Endothelial cell of umbilical vein (primary cell): ENCODE measurements around the gene DHRS2. TPM values are rescaled to one million over a fixed set of nuclear protein-coding genes. Genes with fewer than 3 reads are reported as not detected.

Experiments
- BruUV-seq: library from RNA; stranded (reverse); fragments of 400-500 nt; replicated peaks from 2 replicates; lab custom pipeline; 2021; lab: Mats Ljungman, UMichigan
- CTCF ChIA-PET: fragments of 300-600, 350-600 bp; sonication (Branson Sonifier 250); formaldehyde crosslinking; loops from one replicate; lab custom pipeline; 2021; ENCODE audit warnings: antibody characterized with exemption, inconsistent platforms; lab: Charles Lee
- POLR2A ChIA-PET: fragments of 300-600, 350-600 bp; sonication (Branson Sonifier 250); formaldehyde crosslinking; loops from one replicate; lab custom pipeline; 2021; ENCODE audit warnings: antibody characterized with exemption, inconsistent platforms; lab: Charles Lee
- DNase-seq: peaks from one replicate; pipeline ENCODE4 v3.0.0-alpha.2; 2011; ENCODE audit warnings: low read depth, low spot score
- FAIRE-seq: peaks from 2 replicates; lab custom pipeline; 2011; peaks lifted over from hg19 to GRCh38; lab: Jason Lieb, UNC
- H2AFZ ChIP-seq: 2 replicates; pipeline ENCODE4 v1.6.0; 2012; ENCODE audit warnings: low read depth, low read length, control low read depth, inconsistent platforms
- H3K27ac ChIP-seq: 2 replicates; pipeline ENCODE4 v1.5.1; 2011; ENCODE audit warnings: low read depth, mild to moderate bottlenecking, control low read depth, low read length, moderate library complexity; ENCODE audit not compliant: insufficient read depth
- H3K27me3 ChIP-seq, 2 experiments: 2 replicates each; pipeline versions ENCODE4 v1.6.0 to v1.6.1; 2011; ENCODE audit warnings: low read length in 2 of 2, mixed read lengths in 1 of 2; ENCODE audit not compliant: control insufficient read depth in 2 of 2, insufficient read depth in 2 of 2
- H3K36me3 ChIP-seq, 2 experiments: 2 replicates in 1 of 2; 3 replicates in 1 of 2; pipeline ENCODE4 v1.5.1; 2011; ENCODE audit warnings: low read length in 2 of 2, mild to moderate bottlenecking in 1 of 2, moderate library complexity in 1 of 2; ENCODE audit not compliant: control insufficient read depth in 2 of 2, insufficient read depth in 2 of 2; ENCODE audit errors: extremely low read depth in 1 of 2
- H3K4me1 ChIP-seq: 3 replicates; pipeline ENCODE4 v1.5.1; 2011; ENCODE audit warnings: mild to moderate bottlenecking, low read length; ENCODE audit not compliant: control insufficient read depth, insufficient read depth; ENCODE audit errors: extremely low read depth
- H3K4me2 ChIP-seq: 2 replicates; pipeline ENCODE4 v1.6.1; 2011; ENCODE audit warnings: low read length, control low read depth, mixed read lengths; ENCODE audit not compliant: insufficient read depth
- H3K4me3 ChIP-seq, 3 experiments: fragments of 200-600 bp in 1 of 3; sonication (generic), shearing (Covaris generic) in 1 of 3; replicated peaks in 1 of 3; 2 replicates each; pipeline ENCODE4 v1.5.1; 2011 to 2016; ENCODE audit warnings: control low read depth in 3 of 3, low read length in 3 of 3, mild to moderate bottlenecking in 2 of 3, inconsistent platforms in 1 of 3, low read depth in 1 of 3, moderate library complexity in 1 of 3; ENCODE audit not compliant: insufficient read depth in 1 of 3
- H3K79me2 ChIP-seq: 2 replicates; pipeline ENCODE4 v1.6.0; 2012; ENCODE audit warnings: low read length, inconsistent platforms; ENCODE audit not compliant: control insufficient read depth, insufficient read depth
- H3K9ac ChIP-seq: replicated peaks from 2 replicates; pipeline ENCODE3; 2011; ENCODE audit warnings: low read length, control low read depth; ENCODE audit not compliant: insufficient read depth; ENCODE audit errors: extremely low read depth
- H3K9me1 ChIP-seq: replicated peaks from 3 replicates; pipeline ENCODE4 v1.6.0; 2011; ENCODE audit warnings: mild to moderate bottlenecking, low read length; ENCODE audit not compliant: control insufficient read depth, insufficient read depth; ENCODE audit errors: extremely low read depth
- H3K9me3 ChIP-seq: replicated peaks from 2 replicates; pipeline ENCODE4 v1.5.1; 2012; ENCODE audit warnings: low read length, inconsistent platforms; ENCODE audit not compliant: control insufficient read depth, insufficient read depth
- H4K20me1 ChIP-seq: replicated peaks from 2 replicates; pipeline ENCODE3; 2011; ENCODE audit warnings: mild to moderate bottlenecking, low read length; ENCODE audit not compliant: control insufficient read depth, insufficient read depth; ENCODE audit errors: extremely low read depth
- EZH2 ChIP-seq: IDR thresholded peaks from 2 replicates; pipeline ENCODE4 v1.6.1; 2012; ENCODE audit warnings: borderline replicate concordance, low read depth, mild to moderate bottlenecking, moderate library complexity, low read length, inconsistent platforms; ENCODE audit not compliant: severe bottlenecking
- FOS ChIP-seq: IDR thresholded peaks from 2 replicates; pipeline ENCODE4 v1.6.1; 2011; ENCODE audit warnings: mild to moderate bottlenecking, low read length, moderate library complexity, borderline replicate concordance; ENCODE audit not compliant: insufficient read depth
- GATA2 ChIP-seq: IDR thresholded peaks from 2 replicates; pipeline ENCODE4 v1.7.0; 2011; ENCODE audit warnings: low read depth, mild to moderate bottlenecking, moderate library complexity, mixed read lengths, low read length; ENCODE audit not compliant: insufficient read length, insufficient read depth
- JUN ChIP-seq: IDR thresholded peaks from 2 replicates; pipeline ENCODE4 v1.6.1; 2011; ENCODE audit warnings: borderline replicate concordance, low read depth; ENCODE audit not compliant: insufficient read length, insufficient read depth
- MYC ChIP-seq: IDR thresholded peaks from one replicate; pipeline ENCODE4 v1.6.1; 2011; ENCODE audit warnings: mild to moderate bottlenecking, low read depth, low read length
- POLR2A ChIP-seq: IDR thresholded peaks from 2 replicates; pipeline ENCODE4 v1.6.1; 2012; ENCODE audit warnings: low read depth, mild to moderate bottlenecking, control low read depth, low read length
- POLR2AphosphoS5 ChIP-seq: IDR thresholded peaks from 2 replicates; pipeline ENCODE4 v1.6.1; 2012; ENCODE audit warnings: low read depth, mild to moderate bottlenecking, control low read depth, low read length, moderate library complexity; ENCODE audit not compliant: insufficient read depth
- dilution Hi-C: fragments of 300-500 bp; cut with MboI; formaldehyde crosslinking; loops from one replicate; pipeline ENCODE4 v1.15.0; 2019; ENCODE audit warnings: low sequenced_read_pairs; ENCODE audit not compliant: extremely low pct_ligation_motif_present
- intact Hi-C: fragments of 100-400 bp; cut with micrococcal nuclease; formaldehyde crosslinking; loops from one replicate; pipeline ENCODE4 v1.10.0; 2022
- polyA plus RNA-seq, 4 experiments: library from polyadenylated mRNA; depleted of rRNA in 3 of 4; stranded (reverse) in 3 of 4; unstranded in 1 of 4; fragments of >200 nt; gene quantifications; 2 replicates each; pipeline versions ENCODE4 v1.2.1 to v1.2.3, GENCODE V29; 2011 to 2012; ENCODE audit warnings: missing spikeins in 1 of 4
- total RNA-seq: library from RNA; stranded (reverse); gene quantifications from 2 replicates; pipeline ENCODE4 v1.2.3, GENCODE V29; 2021
- TF ChIP-seq, protein P1 (sequence below), 2 donors: IDR thresholded peaks; 1 replicate in 1 of 2; 2 replicates in 1 of 2; pipeline ENCODE4 v1.5.1; 2011; ENCODE audit warnings: low read length in 2 of 2, mild to moderate bottlenecking in 2 of 2, moderate library complexity in 2 of 2, control low read depth in 1 of 2, inconsistent platforms in 1 of 2, low read depth in 1 of 2; ENCODE audit not compliant: insufficient read depth in 1 of 2; ENCODE audit errors: extremely low read depth in 1 of 2
- TF ChIP-seq, protein P2 (sequence below): IDR thresholded peaks from 2 replicates; pipeline ENCODE4 v1.6.1; 2011; ENCODE audit not compliant: insufficient read depth, insufficient read length

The DHRS2 gene
- total and polyA plus RNA-seq, 2 donors (not counting 3 experiments of a cell fraction or from before 2014, with no cell fraction given): 0.10 TPM; not detected in 1

DNA sequence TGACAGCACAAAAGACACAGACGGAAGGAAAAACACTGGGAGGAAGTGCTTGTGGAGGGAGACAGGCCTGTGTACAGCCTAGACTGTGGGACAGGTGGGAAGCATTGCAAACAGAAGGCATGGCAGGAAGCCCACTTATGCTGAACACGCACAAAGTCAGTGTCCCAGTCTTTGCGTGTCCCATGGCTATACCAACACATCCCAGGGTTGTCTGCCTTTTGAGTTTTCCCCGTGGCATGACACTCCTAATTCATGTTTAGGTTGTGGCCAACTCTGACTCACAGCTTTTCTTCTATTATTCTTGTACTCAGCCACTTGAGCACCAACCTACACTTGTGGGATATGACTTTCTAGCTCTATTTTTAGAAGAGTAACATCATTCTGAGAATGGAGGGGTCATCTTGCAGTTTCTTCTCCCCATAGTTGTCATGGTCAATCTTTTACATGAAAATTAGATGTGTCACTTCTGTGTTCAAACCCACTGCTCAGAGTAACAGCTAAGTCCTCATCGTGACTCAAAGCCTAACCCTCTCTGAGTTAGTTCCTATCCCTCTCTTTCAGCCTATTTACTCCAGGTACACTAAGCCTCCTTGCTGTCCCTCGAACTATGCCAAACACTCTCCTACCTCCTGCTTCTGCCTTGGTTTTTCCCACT is 30.1 kb upstream of the DHRS2 start:
- H3K4me2 ChIP-seq: no peak overlapping the region
- no peaks in the 10 kb centered on the region for H3K79me2 ChIP-seq
- ChIA-PET CTCF (interaction anchor here (0.9 to 4.0 kb wide), 3 partner anchors 8 to 305 kb away, joined by 3 to 20 read pairs (median 4); no protein-coding TSS in a partner anchor), POLR2A (no interaction called here)
- dilution Hi-C loops (no loop called here), intact Hi-C loops (no loop called here)
- H3K27ac ChIP-seq: no peak overlapping the region
- TF ChIP-seq JUN: no peak
- TF ChIP-seq EZH2: no peak
- TF ChIP-seq MYC: no peak
- TF ChIP-seq, protein P1, sequence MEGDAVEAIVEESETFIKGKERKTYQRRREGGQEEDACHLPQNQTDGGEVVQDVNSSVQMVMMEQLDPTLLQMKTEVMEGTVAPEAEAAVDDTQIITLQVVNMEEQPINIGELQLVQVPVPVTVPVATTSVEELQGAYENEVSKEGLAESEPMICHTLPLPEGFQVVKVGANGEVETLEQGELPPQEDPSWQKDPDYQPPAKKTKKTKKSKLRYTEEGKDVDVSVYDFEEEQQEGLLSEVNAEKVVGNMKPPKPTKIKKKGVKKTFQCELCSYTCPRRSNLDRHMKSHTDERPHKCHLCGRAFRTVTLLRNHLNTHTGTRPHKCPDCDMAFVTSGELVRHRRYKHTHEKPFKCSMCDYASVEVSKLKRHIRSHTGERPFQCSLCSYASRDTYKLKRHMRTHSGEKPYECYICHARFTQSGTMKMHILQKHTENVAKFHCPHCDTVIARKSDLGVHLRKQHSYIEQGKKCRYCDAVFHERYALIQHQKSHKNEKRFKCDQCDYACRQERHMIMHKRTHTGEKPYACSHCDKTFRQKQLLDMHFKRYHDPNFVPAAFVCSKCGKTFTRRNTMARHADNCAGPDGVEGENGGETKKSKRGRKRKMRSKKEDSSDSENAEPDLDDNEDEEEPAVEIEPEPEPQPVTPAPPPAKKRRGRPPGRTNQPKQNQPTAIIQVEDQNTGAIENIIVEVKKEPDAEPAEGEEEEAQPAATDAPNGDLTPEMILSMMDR (IDR thresholded peaks at IDR 0.05; ENCODE audit: extremely low read depth in 1 of 2, insufficient read depth in 1 of 2, low read depth in 1 of 2, low read length in 2 of 2): no peak
- no peak for TF ChIP-seq GATA2
- TF ChIP-seq FOS: no peak
- no peak for TF ChIP-seq POLR2A
- TF ChIP-seq POLR2AphosphoS5: no peak
- TF ChIP-seq, protein P2, sequence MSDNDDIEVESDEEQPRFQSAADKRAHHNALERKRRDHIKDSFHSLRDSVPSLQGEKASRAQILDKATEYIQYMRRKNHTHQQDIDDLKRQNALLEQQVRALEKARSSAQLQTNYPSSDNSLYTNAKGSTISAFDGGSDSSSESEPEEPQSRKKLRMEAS: no peak
- no peaks in the 10 kb centered on the region for H4K20me1 ChIP-seq
- no peaks in the 10 kb centered on the region for H3K27me3 ChIP-seq
- no peak for FAIRE-seq
- H2AFZ ChIP-seq: no peak overlapping the region
- DNase-seq: no peak
- H3K9ac ChIP-seq: no peak overlapping the region
- no peaks in the 10 kb centered on the region for H3K4me1 ChIP-seq
- BruUV-seq: no TSS peak
- H3K4me3 ChIP-seq: no peak overlapping the region
- H3K9me3 ChIP-seq: no peaks in the 10 kb centered on the region
- no peaks in the 10 kb centered on the region for H3K9me1 ChIP-seq
- no peaks in the 10 kb centered on the region for H3K36me3 ChIP-seq
